Measurements from ENCODE around the gene PEAK1.
A peak's percentile ranks its signal among the peaks of the same experiment; 100 is the strongest.

PEAK1 gene

GRCh38 chr15:77075528-77075927 is 344.4 kb downstream of the PEAK1 start:
- TF ChIP-seq KLF10 (tag by site-specific recombination; IDR thresholded peaks at IDR 0.05), result no peak
- no peak for TF ChIP-seq ZNF549 (tag by site-specific recombination; IDR thresholded peaks at IDR 0.05)
- TF ChIP-seq HIC1 (tag by site-specific recombination; IDR thresholded peaks at IDR 0.05), result no peak
- no peak for TF ChIP-seq ZSCAN5A (tag by site-specific recombination; IDR thresholded peaks at IDR 0.05)
- TF ChIP-seq TSHZ1 (tag by site-specific recombination; IDR thresholded peaks at IDR 0.05; ENCODE audit: borderline replicate concordance), result no peak
- no peak for TF ChIP-seq HOXA7 (CRISPR knock-in tag; IDR thresholded peaks at IDR 0.05; ENCODE audit: borderline replicate concordance)
- no peak for TF ChIP-seq ZNF274 (IDR thresholded peaks at IDR 0.05; ENCODE audit: low read length)
- TF ChIP-seq ZNF274 (tag by site-specific recombination; IDR thresholded peaks at IDR 0.05; ENCODE audit: borderline replicate concordance), result no peak
- no peak for TF ChIP-seq ZNF114 (tag by site-specific recombination; IDR thresholded peaks at IDR 0.05)
- no peak for TF ChIP-seq ZNF561 (tag by site-specific recombination; IDR thresholded peaks at IDR 0.05; ENCODE audit: borderline replicate concordance)
- TF ChIP-seq ELK4 (IDR thresholded peaks at IDR 0.05; ENCODE audit: borderline replicate concordance, low read depth, low read length), result no peak
- H3K36me3 ChIP-seq (ENCODE audit: control insufficient read depth in 2 of 2, insufficient read depth in 1 of 2, low read length in 2 of 2), result no peaks in the 10 kb centered on the region
- H3K27ac ChIP-seq (ENCODE audit: extremely low read depth, low read depth, low read length), result no peak overlapping the region
- POLR2A ChIA-PET, result no interaction called here
- no peaks in the 10 kb centered on the region for H3K9me3 ChIP-seq (ENCODE audit: control insufficient read depth, insufficient read depth, low read depth, low read length)
- no peak overlapping the region for H3K4me3 ChIP-seq (ENCODE audit: low read depth, low read length)
- CTCF ChIA-PET, result interaction anchor here (0.9 kb wide), 1 partner anchor 468 kb away, joined by 4 read pairs; no protein-coding TSS in a partner anchor
- H3K4me1 ChIP-seq (ENCODE audit: control insufficient read depth, insufficient read depth, low read length), result no peaks in the 10 kb centered on the region

GRCh38 chr15:77074350-77074749 is 345.6 kb downstream of the PEAK1 start:
- no peaks in the 10 kb centered on the region for H3K4me1 ChIP-seq (ENCODE audit: control insufficient read depth, insufficient read depth, low read length)
- no peaks in the 10 kb centered on the region for H3K9me3 ChIP-seq (ENCODE audit: control insufficient read depth, insufficient read depth, low read depth, low read length)
- no peak overlapping the region for H3K4me3 ChIP-seq (ENCODE audit: low read depth, low read length)
- CTCF ChIA-PET, result no interaction called here
- TF ChIP-seq ZSCAN18 (tag by site-specific recombination; IDR thresholded peaks at IDR 0.05) (no peak), PRDM10 (tag by site-specific recombination; IDR thresholded peaks at IDR 0.05) (peak; percentile 93)
- POLR2A ChIA-PET, result no interaction called here
- peaks cover 0 to 3% of the 10 kb centered on the region in 2 experiments; a peak in 1 of 3 replicates for H3K36me3 ChIP-seq (ENCODE audit: control insufficient read depth in 2 of 2, insufficient read depth in 1 of 2, low read length in 2 of 2)
- no peak overlapping the region for H3K27ac ChIP-seq (ENCODE audit: extremely low read depth, low read depth, low read length)

Measured in HEK293 (cell line).